Measurements from ENCODE around the gene CDHR1.

DNA sequence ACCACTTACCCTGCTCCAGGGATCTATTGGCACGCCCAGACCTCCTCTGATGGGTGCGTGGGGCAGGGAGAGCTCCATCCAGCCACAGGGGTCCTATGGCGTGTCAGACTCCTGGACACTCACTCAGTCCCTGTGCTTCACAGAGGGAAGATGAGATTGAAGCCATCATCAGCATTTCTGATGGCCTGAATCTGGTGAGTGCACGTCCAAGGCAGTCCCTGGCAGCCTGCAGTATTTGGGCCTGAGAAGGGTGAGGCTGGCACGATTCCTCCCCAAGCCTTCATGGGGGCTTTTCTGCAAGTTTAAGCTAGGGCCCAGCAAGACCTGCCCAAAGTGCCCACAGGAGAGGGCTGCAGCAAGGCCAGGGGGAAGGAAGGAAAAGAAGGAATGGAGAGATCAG lies 3.3 kb downstream of the CDHR1 start:
- TF ChIP-seq POLR2A (IDR thresholded peaks at IDR 0.05; ENCODE audit: control extremely low read depth in 1 of 2, low read depth in 2 of 2, low read length in 2 of 2), result no peak
- TF ChIP-seq EZH2 (IDR thresholded peaks at IDR 0.05; ENCODE audit: low read depth, low read length, severe bottlenecking), result no peak

Data from H1 (cell line).